ENCODE data around the gene NFATC1.

NFATC1 gene

DNA sequence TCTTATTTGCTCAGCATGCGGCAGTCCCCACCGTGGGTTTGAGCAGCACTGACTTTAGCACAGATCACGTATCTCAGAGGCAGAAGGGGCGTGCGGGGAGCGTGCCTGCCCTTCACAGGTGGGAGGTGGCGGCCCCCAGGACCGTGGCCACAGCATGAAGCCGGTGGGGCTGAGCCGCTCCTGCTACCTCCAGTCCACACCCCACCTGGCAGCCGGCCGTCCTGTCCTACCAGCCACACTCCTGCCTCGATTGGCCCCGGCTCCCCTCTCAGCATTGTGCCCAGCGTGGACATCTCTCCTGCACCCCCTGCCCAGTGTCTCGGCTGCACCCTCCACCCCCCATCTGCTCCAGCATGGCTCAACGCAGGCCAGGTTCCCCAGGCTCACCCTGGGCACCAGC lies 73.6 kb downstream of the NFATC1 start:
- TF ChIP-seq OSR1 (CRISPR knock-in tag; IDR thresholded peaks at IDR 0.05) (no peak), CREB5 (CRISPR knock-in tag; IDR thresholded peaks at IDR 0.05; ENCODE audit: low read depth) (no peak), PATZ1 (CRISPR knock-in tag; IDR thresholded peaks at IDR 0.05; ENCODE audit: borderline replicate concordance) (no peak), ZFP30 (CRISPR knock-in tag; IDR thresholded peaks at IDR 0.05) (no peak), RARB (CRISPR knock-in tag; IDR thresholded peaks at IDR 0.05) (no peak), PPARA (CRISPR knock-in tag; IDR thresholded peaks at IDR 0.05; ENCODE audit: borderline replicate concordance) (no peak), GLIS3 (CRISPR knock-in tag; IDR thresholded peaks at IDR 0.05) (no peak)
- TF ChIP-seq, protein P1, sequence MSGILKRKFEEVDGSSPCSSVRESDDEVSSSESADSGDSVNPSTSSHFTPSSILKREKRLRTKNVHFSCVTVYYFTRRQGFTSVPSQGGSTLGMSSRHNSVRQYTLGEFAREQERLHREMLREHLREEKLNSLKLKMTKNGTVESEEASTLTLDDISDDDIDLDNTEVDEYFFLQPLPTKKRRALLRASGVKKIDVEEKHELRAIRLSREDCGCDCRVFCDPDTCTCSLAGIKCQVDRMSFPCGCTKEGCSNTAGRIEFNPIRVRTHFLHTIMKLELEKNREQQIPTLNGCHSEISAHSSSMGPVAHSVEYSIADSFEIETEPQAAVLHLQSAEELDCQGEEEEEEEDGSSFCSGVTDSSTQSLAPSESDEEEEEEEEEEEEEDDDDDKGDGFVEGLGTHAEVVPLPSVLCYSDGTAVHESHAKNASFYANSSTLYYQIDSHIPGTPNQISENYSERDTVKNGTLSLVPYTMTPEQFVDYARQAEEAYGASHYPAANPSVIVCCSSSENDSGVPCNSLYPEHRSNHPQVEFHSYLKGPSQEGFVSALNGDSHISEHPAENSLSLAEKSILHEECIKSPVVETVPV (CRISPR knock-in tag; IDR thresholded peaks at IDR 0.05), result no peak
- no peak for ATAC-seq

DNA sequence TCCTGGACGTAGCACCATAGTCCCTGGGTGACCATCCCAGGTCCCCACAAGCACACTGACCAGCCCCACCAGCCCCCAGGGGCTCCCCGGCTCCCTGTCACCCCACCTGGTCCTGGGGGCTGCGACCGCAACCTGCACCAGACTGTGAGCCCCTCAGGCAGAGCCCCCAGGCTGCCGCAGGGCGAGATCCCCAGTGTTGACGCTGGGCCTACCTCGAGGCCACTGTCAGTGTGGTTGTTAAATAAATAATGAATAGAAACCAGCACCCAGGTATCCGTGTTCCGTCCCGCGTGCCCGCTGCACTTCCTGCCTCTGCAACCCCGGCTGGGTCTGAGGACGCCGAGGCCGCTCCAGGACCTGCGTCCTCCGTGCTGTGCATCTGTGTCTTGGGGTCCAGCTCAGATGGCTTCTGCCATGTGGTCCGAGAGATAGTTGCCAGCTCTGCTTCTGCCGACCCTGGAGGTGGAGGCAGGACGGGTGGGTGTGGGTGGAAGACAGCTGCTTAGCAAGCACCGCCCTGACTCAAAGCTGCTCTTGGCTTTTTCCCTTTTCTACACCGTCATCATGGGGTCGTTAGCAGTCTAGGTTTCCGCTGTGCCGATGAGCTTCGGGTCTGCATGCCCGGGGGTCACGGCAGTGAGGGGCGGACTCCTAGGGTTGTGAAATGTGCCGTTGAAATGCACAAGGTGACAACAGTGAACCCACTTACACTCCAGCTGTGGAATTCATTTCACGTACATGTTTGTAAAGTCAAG lies 74.2 kb downstream of the NFATC1 start:
- TF ChIP-seq ZFP30 (CRISPR knock-in tag; IDR thresholded peaks at IDR 0.05), result no peak
- no peak for TF ChIP-seq SNAI2 (CRISPR knock-in tag; IDR thresholded peaks at IDR 0.05)
- no peak for TF ChIP-seq TSHZ2 (CRISPR knock-in tag; IDR thresholded peaks at IDR 0.05)
- no peak for TF ChIP-seq CSDC2 (CRISPR knock-in tag; IDR thresholded peaks at IDR 0.05)
- TF ChIP-seq TCF4 (CRISPR knock-in tag; IDR thresholded peaks at IDR 0.05; ENCODE audit: borderline replicate concordance), result no peak
- no peak for TF ChIP-seq PPARA (CRISPR knock-in tag; IDR thresholded peaks at IDR 0.05; ENCODE audit: borderline replicate concordance)
- no peak for TF ChIP-seq ESRRG (CRISPR knock-in tag; IDR thresholded peaks at IDR 0.05)
- no peak for TF ChIP-seq RARB (CRISPR knock-in tag; IDR thresholded peaks at IDR 0.05)
- TF ChIP-seq ISL1 (CRISPR knock-in tag; IDR thresholded peaks at IDR 0.05), result no peak
- TF ChIP-seq ZC3H10 (CRISPR knock-in tag; IDR thresholded peaks at IDR 0.05), result no peak
- TF ChIP-seq TOX (CRISPR knock-in tag; IDR thresholded peaks at IDR 0.05; ENCODE audit: borderline replicate concordance), result no peak
- TF ChIP-seq ARNTL (CRISPR knock-in tag; IDR thresholded peaks at IDR 0.05; ENCODE audit: borderline replicate concordance, low read depth), result no peak
- TF ChIP-seq, protein P1 (CRISPR knock-in tag; IDR thresholded peaks at IDR 0.05), result no peak
- no peak for TF ChIP-seq ZNF70 (CRISPR knock-in tag; IDR thresholded peaks at IDR 0.05)
- TF ChIP-seq ZNF565 (CRISPR knock-in tag; conservative IDR thresholded peaks at IDR 0.05; ENCODE audit: low read depth), result no peak
- TF ChIP-seq GLIS3 (CRISPR knock-in tag; IDR thresholded peaks at IDR 0.05), result no peak
- no peak; the same call in 2 of the 3 replicates for ATAC-seq

GRCh38 chr18:79470547-79470946 lies 74.8 kb downstream of the NFATC1 start:
- peak; percentile 17; the same call in 1 of the 3 replicates for ATAC-seq
- TF ChIP-seq ARNTL (CRISPR knock-in tag; IDR thresholded peaks at IDR 0.05; ENCODE audit: borderline replicate concordance, low read depth) (no peak), ESRRG (CRISPR knock-in tag; IDR thresholded peaks at IDR 0.05) (no peak), ZFP30 (CRISPR knock-in tag; IDR thresholded peaks at IDR 0.05) (no peak), RARB (CRISPR knock-in tag; IDR thresholded peaks at IDR 0.05) (no peak), ZNF8 (CRISPR knock-in tag; IDR thresholded peaks at IDR 0.05) (no peak), GLIS3 (CRISPR knock-in tag; IDR thresholded peaks at IDR 0.05) (no peak), TCF4 (CRISPR knock-in tag; IDR thresholded peaks at IDR 0.05; ENCODE audit: borderline replicate concordance) (no peak), ZNF565 (CRISPR knock-in tag; conservative IDR thresholded peaks at IDR 0.05; ENCODE audit: low read depth) (no peak), PPARA (CRISPR knock-in tag; IDR thresholded peaks at IDR 0.05; ENCODE audit: borderline replicate concordance) (no peak), ZNF70 (CRISPR knock-in tag; IDR thresholded peaks at IDR 0.05) (no peak), CREB5 (CRISPR knock-in tag; IDR thresholded peaks at IDR 0.05; ENCODE audit: low read depth) (no peak), ZC3H10 (CRISPR knock-in tag; IDR thresholded peaks at IDR 0.05) (no peak), ISL1 (CRISPR knock-in tag; IDR thresholded peaks at IDR 0.05) (no peak)
- TF ChIP-seq, protein P2, sequence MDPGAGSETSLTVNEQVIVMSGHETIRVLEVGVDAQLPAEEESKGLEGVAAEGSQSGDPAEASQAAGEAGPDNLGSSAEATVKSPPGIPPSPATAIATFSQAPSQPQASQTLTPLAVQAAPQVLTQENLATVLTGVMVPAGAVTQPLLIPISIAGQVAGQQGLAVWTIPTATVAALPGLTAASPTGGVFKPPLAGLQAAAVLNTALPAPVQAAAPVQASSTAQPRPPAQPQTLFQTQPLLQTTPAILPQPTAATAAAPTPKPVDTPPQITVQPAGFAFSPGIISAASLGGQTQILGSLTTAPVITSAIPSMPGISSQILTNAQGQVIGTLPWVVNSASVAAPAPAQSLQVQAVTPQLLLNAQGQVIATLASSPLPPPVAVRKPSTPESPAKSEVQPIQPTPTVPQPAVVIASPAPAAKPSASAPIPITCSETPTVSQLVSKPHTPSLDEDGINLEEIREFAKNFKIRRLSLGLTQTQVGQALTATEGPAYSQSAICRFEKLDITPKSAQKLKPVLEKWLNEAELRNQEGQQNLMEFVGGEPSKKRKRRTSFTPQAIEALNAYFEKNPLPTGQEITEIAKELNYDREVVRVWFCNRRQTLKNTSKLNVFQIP (CRISPR knock-in tag; IDR thresholded peaks at IDR 0.05; ENCODE audit: borderline replicate concordance, low read depth), result no peak
- TF ChIP-seq, protein P1 (CRISPR knock-in tag; IDR thresholded peaks at IDR 0.05), result no peak
